ENCODE measurements around the gene RAD51B.
"Not testable (repeated sequence)": the region's sequence is repeated elsewhere in the genome, so short reads cannot be mapped to it uniquely, and the experiment has no call there.

Gene RAD51B

GRCh38 chr14:68039593-68039992 is 220.0 kb downstream of the RAD51B start:
- Histone ChIP-seq H3K27me3 (no peaks in the 10 kb centered on the region), H3K9ac (no peak overlapping the region), H3K36me3 (no peaks in the 10 kb centered on the region), H3K4me3 (no peak overlapping the region), H4K20me1 (no peaks in the 10 kb centered on the region), H3K4me1 (no peaks in the 10 kb centered on the region), H3K9me3 (replicated peaks in 1 of 11) (no peaks in the 10 kb centered on the region; a peak in 1 of 22 replicates), H3K4me2 (no peak overlapping the region), H3K27ac (no peak overlapping the region)
- no peak for TF ChIP-seq Cebpa-rat (IDR thresholded peaks at IDR 0.05)

GRCh38 chr14:68040633-68041369 is 221.2 kb downstream of the RAD51B start:
- Histone ChIP-seq H3K4me1 (no peaks in the 10 kb centered on the region), H4K20me1 (no peaks in the 10 kb centered on the region), H3K4me2 (no peak overlapping the region), H3K4me3 (no peak overlapping the region), H3K9me3 (replicated peaks in 1 of 11) (no peaks in the 10 kb centered on the region; a peak in 1 of 22 replicates), H3K9ac (no peak overlapping the region), H3K27me3 (no peaks in the 10 kb centered on the region), H3K36me3 (no peaks in the 10 kb centered on the region), H3K27ac (no peak overlapping the region)
- no peak for TF ChIP-seq Cebpa-rat (IDR thresholded peaks at IDR 0.05)

GRCh38 chr14:68041876-68042354 is 222.3 kb downstream of the RAD51B start:
- TF ChIP-seq Cebpa-rat (IDR thresholded peaks at IDR 0.05): no peak
- H3K27me3 ChIP-seq: no peaks in the 10 kb centered on the region
- no peak overlapping the region for H3K4me2 ChIP-seq
- H3K9ac ChIP-seq: no peak overlapping the region
- no peak overlapping the region for H3K27ac ChIP-seq
- H3K9me3 ChIP-seq (replicated peaks in 1 of 11): no peaks in the 10 kb centered on the region; a peak in 1 of 22 replicates
- H3K36me3 ChIP-seq: no peaks in the 10 kb centered on the region
- no peaks in the 10 kb centered on the region for H4K20me1 ChIP-seq
- H3K4me1 ChIP-seq: no peaks in the 10 kb centered on the region
- H3K4me3 ChIP-seq: no peak overlapping the region

- Histone ChIP-seq H3K4me3 (no peak overlapping the region), H3K36me3 (no peaks in the 10 kb centered on the region), H3K27ac (no peak overlapping the region), H3K27me3 (no peaks in the 10 kb centered on the region), H3K4me1 (no peaks in the 10 kb centered on the region), H3K9me3 (replicated peaks in 1 of 11) (no peaks in the 10 kb centered on the region), H3K9ac (no peak overlapping the region), H3K4me2 (no peak overlapping the region), H4K20me1 (no peaks in the 10 kb centered on the region)
- TF ChIP-seq Cebpa-rat (IDR thresholded peaks at IDR 0.05): no peak
Observed at GRCh38 chr14:68042586-68043210, 223.1 kb downstream of the RAD51B start.

GRCh38 chr14:68043752-68044151 is 224.2 kb downstream of the RAD51B start:
- H3K9ac ChIP-seq: no peak overlapping the region
- H3K27ac ChIP-seq: no peak overlapping the region
- H3K4me1 ChIP-seq: no peaks in the 10 kb centered on the region
- no peaks in the 10 kb centered on the region for H4K20me1 ChIP-seq
- H3K9me3 ChIP-seq (replicated peaks in 1 of 11): no peaks in the 10 kb centered on the region
- H3K4me2 ChIP-seq: no peak overlapping the region
- H3K27me3 ChIP-seq: no peaks in the 10 kb centered on the region
- H3K4me3 ChIP-seq: no peak overlapping the region
- H3K36me3 ChIP-seq: no peaks in the 10 kb centered on the region
- no peak for TF ChIP-seq Cebpa-rat (IDR thresholded peaks at IDR 0.05)

- H3K27ac ChIP-seq: no peak overlapping the region
- no peak overlapping the region for H3K4me3 ChIP-seq
- no peaks in the 10 kb centered on the region for H4K20me1 ChIP-seq
- no peaks in the 10 kb centered on the region for H3K27me3 ChIP-seq
- H3K9ac ChIP-seq: no peak overlapping the region
- no peak overlapping the region for H3K4me2 ChIP-seq
- no peaks in the 10 kb centered on the region for H3K36me3 ChIP-seq
- TF ChIP-seq Cebpa-rat (IDR thresholded peaks at IDR 0.05): no peak
- H3K4me1 ChIP-seq: no peaks in the 10 kb centered on the region
- 0 out of 22 replicates have a peak, but pooled peaks cover 0 to 3% (median 0%) of the 10 kb centered on the region in 11 experiments for H3K9me3 ChIP-seq (replicated peaks in 1 of 11)
Observed at GRCh38 chr14:68047906-68048305, 228.3 kb downstream of the RAD51B start.

DNA sequence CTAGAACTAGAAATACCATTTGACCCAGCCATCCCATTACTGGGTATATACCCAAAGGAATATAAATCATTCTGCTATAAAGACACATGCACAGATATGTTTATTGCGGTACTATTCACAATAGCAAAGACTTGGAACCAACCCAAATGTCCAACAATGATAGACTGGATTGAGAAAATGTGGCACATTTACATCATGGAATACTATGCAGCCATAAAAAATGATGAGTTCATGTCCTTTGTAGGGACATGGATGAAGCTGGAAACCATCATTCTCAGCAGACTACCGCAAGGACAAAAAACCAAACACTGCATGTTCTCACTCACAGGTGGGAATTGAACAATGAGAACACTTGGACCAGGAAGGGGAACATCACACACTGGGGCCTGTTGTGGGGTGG is 229.2 kb downstream of the RAD51B start:
- not testable (repeated sequence) for H3K27me3 ChIP-seq; H3K4me1 ChIP-seq; H3K36me3 ChIP-seq; H3K9me3 ChIP-seq (replicated peaks in 1 of 11); H3K9ac ChIP-seq; H3K27ac ChIP-seq; H3K4me2 ChIP-seq; H3K4me3 ChIP-seq; H4K20me1 ChIP-seq

- Histone ChIP-seq H3K4me2 (no peak overlapping the region), H3K27ac (no peak overlapping the region), H3K9ac (no peak overlapping the region), H3K9me3 (replicated peaks in 1 of 11) (0 out of 22 replicates have a peak, but pooled peaks cover 0 to 3% (median 0%) of the 10 kb centered on the region in 11 experiments), H4K20me1 (no peaks in the 10 kb centered on the region), H3K27me3 (no peaks in the 10 kb centered on the region), H3K36me3 (no peaks in the 10 kb centered on the region), H3K4me3 (no peak overlapping the region), H3K4me1 (no peaks in the 10 kb centered on the region)
- TF ChIP-seq Cebpa-rat (IDR thresholded peaks at IDR 0.05): no peak
Observed at GRCh38 chr14:68050177-68050576, 230.6 kb downstream of the RAD51B start.

- Histone ChIP-seq H3K4me2 (no peak overlapping the region), H3K4me1 (no peaks in the 10 kb centered on the region), H3K9ac (no peak overlapping the region), H4K20me1 (no peaks in the 10 kb centered on the region), H3K27me3 (no peaks in the 10 kb centered on the region), H3K27ac (no peak overlapping the region), H3K4me3 (no peak overlapping the region), H3K9me3 (replicated peaks in 1 of 11) (0 out of 22 replicates have a peak, but pooled peaks cover 0 to 3% (median 0%) of the 10 kb centered on the region in 11 experiments), H3K36me3 (no peaks in the 10 kb centered on the region)
- no peak for TF ChIP-seq Cebpa-rat (IDR thresholded peaks at IDR 0.05)
Observed at GRCh38 chr14:68051146-68051545, 231.6 kb downstream of the RAD51B start.

GRCh38 chr14:68060198-68060597 is 240.6 kb downstream of the RAD51B start:
- H3K4me3 ChIP-seq: no peak overlapping the region
- TF ChIP-seq Cebpa-rat (IDR thresholded peaks at IDR 0.05): no peak

More at GRCh38 chr14:68060198-68060597, 240.6 kb downstream of the RAD51B start:
- Histone ChIP-seq H3K36me3 (no peaks in the 10 kb centered on the region), H4K20me1 (no peaks in the 10 kb centered on the region), H3K9ac (no peak overlapping the region), H3K4me2 (no peak overlapping the region), H3K27me3 (no peaks in the 10 kb centered on the region), H3K27ac (no peak overlapping the region), H3K9me3 (replicated peaks in 1 of 11) (peaks cover 14 to 23% (median 20%) of the 10 kb centered on the region in 11 experiments), H3K4me1 (no peaks in the 10 kb centered on the region)
